PC-9 (cell line): ENCODE data around the gene TGFBR3. TPM values are rescaled to one million over a fixed set of nuclear protein-coding genes. Genes with fewer than 3 reads are reported as not detected.
A peak's percentile ranks its signal among the peaks of the same experiment; 100 is the strongest.

Source experiments
- BruUV-seq: library from RNA; stranded (reverse); fragments of 400-500 nt; replicated peaks from 2 replicates; lab custom pipeline; 2021; lab: Mats Ljungman, UMichigan
- CTCF ChIA-PET: fragments of 300-600 bp; sonication (Branson Sonifier 250); formaldehyde crosslinking; loops from one replicate; lab custom pipeline; 2022; ENCODE audit warnings: antibody characterized with exemption; lab: Charles Lee
- POLR2A ChIA-PET: fragments of 300-600 bp; sonication (Branson Sonifier 250); formaldehyde crosslinking; loops from one replicate; lab custom pipeline; 2022; ENCODE audit warnings: antibody characterized with exemption; ENCODE audit not compliant: unreplicated experiment; lab: Charles Lee
- DNase-seq, 2 experiments: peaks; one replicate each; pipeline versions ENCODE4 v3.0.0 to v3.0.0-alpha.2; 2015 to 2022; ENCODE audit warnings: mixed read lengths in 1 of 2
- H2AFZ ChIP-seq: fragments of 200-600 bp; sonication (generic); 2 replicates; pipeline ENCODE4 v1.8.1; 2017; ENCODE audit warnings: antibody characterized with exemption
- H3F3A ChIP-seq: fragments of 200-600 bp; sonication (generic); 2 replicates; pipeline ENCODE4 v1.8.1; 2017; ENCODE audit warnings: antibody characterized with exemption, mild to moderate bottlenecking, low read depth; ENCODE audit not compliant: insufficient read depth
- H3K27ac ChIP-seq: fragments of 200-600 bp; sonication (generic); 2 replicates; pipeline ENCODE4 v1.6.1; 2016; ENCODE audit warnings: mixed run types
- H3K27me3 ChIP-seq: fragments of 200-600 bp; sonication (generic); 2 replicates; pipeline ENCODE4 v1.6.1; 2016; ENCODE audit warnings: low read depth, mixed run types; ENCODE audit not compliant: insufficient read depth
- H3K36me3 ChIP-seq: fragments of 200-600 bp; sonication (generic); 2 replicates; pipeline ENCODE4 v1.6.1; 2016; ENCODE audit warnings: low read depth, mixed run types
- H3K4me1 ChIP-seq: fragments of 200-600 bp; sonication (generic); replicated peaks from 2 replicates; pipeline ENCODE4 v1.6.1; 2016; ENCODE audit warnings: mixed run types; ENCODE audit not compliant: insufficient read depth
- H3K4me2 ChIP-seq: fragments of 200-600 bp; sonication (generic); 2 replicates; pipeline ENCODE4 v1.6.1; 2017; ENCODE audit warnings: mixed run types
- H3K4me3 ChIP-seq: fragments of 200-600 bp; sonication (generic); 2 replicates; pipeline ENCODE4 v1.6.1; 2016; ENCODE audit warnings: mixed run types
- H3K79me2 ChIP-seq: fragments of 200-600 bp; sonication (generic); 2 replicates; pipeline ENCODE4 v1.6.1; 2017; ENCODE audit warnings: low read depth, mixed run types
- H3K9me2 ChIP-seq: fragments of 200-600 bp; sonication (generic); 2 replicates; pipeline ENCODE4 v1.8.1; 2017; ENCODE audit warnings: mild to moderate bottlenecking; ENCODE audit not compliant: insufficient read depth
- H3K9me3 ChIP-seq: fragments of 200-600 bp; sonication (generic); 2 replicates; pipeline ENCODE4 v1.8.1; 2016; ENCODE audit warnings: low read depth; ENCODE audit not compliant: insufficient read depth
- H4K20me1 ChIP-seq: fragments of 200-600 bp; sonication (generic); 2 replicates; pipeline ENCODE4 v1.8.1; 2017; ENCODE audit not compliant: insufficient read depth
- CTCF ChIP-seq: fragments of 200-600 bp; sonication (generic); conservative IDR thresholded peaks from 2 replicates; pipeline ENCODE4 v1.6.1; 2017; ENCODE audit warnings: mixed run types, antibody characterized with exemption, mild to moderate bottlenecking, moderate library complexity
- EZH2 ChIP-seq: fragments of 200-600 bp; sonication (generic); IDR thresholded peaks from 2 replicates; pipeline ENCODE4 v1.8.0; 2017; ENCODE audit warnings: antibody characterized with exemption, low read depth
- intact Hi-C: fragments of 100-400 bp; cut with micrococcal nuclease; formaldehyde crosslinking; loops from one replicate; pipeline ENCODE4 v1.10.0; 2022; ENCODE audit not compliant: unreplicated experiment
- total RNA-seq: library from RNA; stranded (reverse); gene quantifications from 2 replicates; pipeline ENCODE4 v1.2.3, GENCODE V29; 2021

The TGFBR3 gene
- total RNA-seq, 1 experiment from 2014 or later, result 1.6 TPM

GRCh38 chr1:91651661-91652071 lies 234.3 kb downstream of the TGFBR3 start:
- TF ChIP-seq CTCF, result no peak
- TF ChIP-seq EZH2, result no peak
- no peak overlapping the region for H2AFZ ChIP-seq
- H3K4me1 ChIP-seq, result no peaks in the 10 kb centered on the region
- ChIA-PET POLR2A (no interaction called here), CTCF (no interaction called here)
- H3K9me2 ChIP-seq, result no peaks in the 10 kb centered on the region
- H3K9me3 ChIP-seq, result no peaks in the 10 kb centered on the region
- H4K20me1 ChIP-seq, result no peaks in the 10 kb centered on the region
- BruUV-seq, result no TSS peak
- no peak overlapping the region for H3K4me2 ChIP-seq
- no peaks in the 10 kb centered on the region for H3F3A ChIP-seq
- no peaks in the 10 kb centered on the region for H3K79me2 ChIP-seq
- H3K36me3 ChIP-seq, result no peaks in the 10 kb centered on the region
- no peak for DNase-seq
- intact Hi-C loops, result loop anchor here (10.0 kb wide), 1 partner anchor 117 kb away; no protein-coding TSS in a partner anchor
- no peaks in the 10 kb centered on the region for H3K27me3 ChIP-seq
- H3K4me3 ChIP-seq, result no peak overlapping the region
- no peak overlapping the region for H3K27ac ChIP-seq

GRCh38 chr1:91651243-91651642 lies 234.7 kb downstream of the TGFBR3 start:
- TF ChIP-seq CTCF, result no peak
- TF ChIP-seq EZH2, result no peak
- Histone ChIP-seq H3K4me3 (no peak overlapping the region), H4K20me1 (no peaks in the 10 kb centered on the region), H3F3A (no peaks in the 10 kb centered on the region), H3K9me3 (no peaks in the 10 kb centered on the region), H3K4me1 (no peaks in the 10 kb centered on the region), H2AFZ (no peak overlapping the region), H3K4me2 (no peak overlapping the region), H3K79me2 (no peaks in the 10 kb centered on the region), H3K27me3 (no peaks in the 10 kb centered on the region), H3K36me3 (no peaks in the 10 kb centered on the region), H3K27ac (no peak overlapping the region), H3K9me2 (no peaks in the 10 kb centered on the region)
- intact Hi-C loops, result loop anchor here (10.0 kb wide), 1 partner anchor 116 kb away; no protein-coding TSS in a partner anchor
- ChIA-PET CTCF (no interaction called here), POLR2A (no interaction called here)
- BruUV-seq, result no TSS peak
- no peak for DNase-seq

- no peaks in the 10 kb centered on the region for H3K79me2 ChIP-seq
- POLR2A ChIA-PET, result no interaction called here
- H4K20me1 ChIP-seq, result no peaks in the 10 kb centered on the region
- H3K9me3 ChIP-seq, result no peaks in the 10 kb centered on the region
- H3K4me3 ChIP-seq, result no peak overlapping the region
- no peak overlapping the region for H3K4me2 ChIP-seq
- H3F3A ChIP-seq, result no peaks in the 10 kb centered on the region
- TF ChIP-seq CTCF, result no peak
- no peak for TF ChIP-seq EZH2
- no peak overlapping the region for H2AFZ ChIP-seq
- DNase-seq, result peak in 1 of 2 experiments; percentile 52
- BruUV-seq, result no TSS peak
- intact Hi-C loops, result loop anchor here (10.0 kb wide), 1 partner anchor 116 kb away; no protein-coding TSS in a partner anchor
- no peaks in the 10 kb centered on the region for H3K27me3 ChIP-seq
- CTCF ChIA-PET, result no interaction called here
- H3K9me2 ChIP-seq, result no peaks in the 10 kb centered on the region
- no peaks in the 10 kb centered on the region for H3K36me3 ChIP-seq
- H3K4me1 ChIP-seq, result no peaks in the 10 kb centered on the region
- H3K27ac ChIP-seq, result no peak overlapping the region
These were observed 235.2 kb downstream of the TGFBR3 start for GRCh38 chr1:91650764-91651163.
